PFSK-1 (cell line): ENCODE measurements around the gene RET.

Experiments used
- POLR2AphosphoS5 ChIP-seq: IDR thresholded peaks from 2 replicates; pipeline ENCODE4 v1.6.1; 2012; ENCODE audit warnings: low read depth, mild to moderate bottlenecking, control low read depth, low read length, moderate library complexity
- REST ChIP-seq, 2 experiments: IDR thresholded peaks; 2 replicates each; pipeline versions ENCODE4 v1.6.1 to v1.8.0; 2011 to 2012; ENCODE audit warnings: low read depth in 2 of 2, low read length in 2 of 2, control low read depth in 1 of 2, inconsistent platforms in 1 of 2, mild to moderate bottlenecking in 1 of 2, moderate library complexity in 1 of 2; ENCODE audit not compliant: insufficient read depth in 1 of 2
- TAF1 ChIP-seq: IDR thresholded peaks from 2 replicates; pipeline ENCODE4 v1.6.1; 2012; ENCODE audit warnings: low read length, control low read depth, borderline replicate concordance; ENCODE audit not compliant: insufficient read depth

DNA sequence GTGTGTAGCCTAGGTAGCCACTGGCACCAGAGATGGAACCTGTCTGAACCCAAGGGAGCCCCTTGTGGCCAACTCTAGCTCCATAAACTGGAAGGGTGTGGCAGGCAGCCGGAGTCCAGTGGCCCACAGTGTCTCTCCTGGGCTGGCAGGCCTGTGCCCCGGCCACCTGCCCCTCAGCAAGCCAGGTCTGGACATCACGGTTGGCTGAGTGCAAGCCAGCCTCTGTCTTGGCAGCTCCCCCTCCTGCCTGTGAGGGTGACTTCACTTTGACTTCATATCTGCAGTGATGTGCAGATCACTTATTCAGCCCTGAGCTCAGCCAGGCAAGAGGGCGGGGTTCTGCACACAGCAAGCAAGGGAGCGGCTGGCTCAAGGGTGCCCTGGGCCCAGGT, 1.3 kb upstream of the RET start:
- TF ChIP-seq TAF1, result no peak
- no peak for TF ChIP-seq POLR2AphosphoS5
- TF ChIP-seq REST (IDR thresholded peaks at IDR 0.05; ENCODE audit: insufficient read depth in 1 of 2, low read depth in 2 of 2, low read length in 2 of 2), result no peak
